Measurements from ENCODE around the gene GNB2. TPM values are rescaled to one million over a fixed set of nuclear protein-coding genes. Genes with fewer than 3 reads are reported as not detected.
A peak's percentile ranks its signal among the peaks of the same experiment; 100 is the strongest.

GNB2 gene
- total RNA-seq (100 to 1,000 TPM in 3 of 5 donors, 10 to 100 TPM in 2; 52.9 to 290 (median 152) TPM), polyA plus RNA-seq (100 to 1,000 TPM; 147 to 219 (median 169) TPM)
- long read RNA-seq, donor 1, transcript GNB2-201 (10 exons, 1,878 nt) = major isoform, 32 of 33 reads
- long read RNA-seq, donor 1, partial matches to known transcripts = 0 of 33 reads
- long read RNA-seq, donor 1, other reads (novel, unspliced or antisense) = 0 of 33 reads
- long read RNA-seq, donor 2, transcript GNB2-201 (10 exons, 1,878 nt) = major isoform, 52 of 60 reads
- long read RNA-seq, donor 2, transcript GNB2-202 (9 exons, 1,524 nt) = minor isoform, 7 of 60 reads
- long read RNA-seq, donor 2, partial matches to known transcripts = 0 of 60 reads
- long read RNA-seq, donor 2, other reads (novel, unspliced or antisense) = 0 of 60 reads
- long read RNA-seq, donor 3, transcript GNB2-201 (10 exons, 1,878 nt) = major isoform, 30 of 32 reads
- long read RNA-seq, donor 3, partial matches to known transcripts = 0 of 32 reads
- long read RNA-seq, donor 3, other reads (novel, unspliced or antisense) = 0 of 32 reads
- long read RNA-seq, donor 4, transcript GNB2-201 (10 exons, 1,878 nt) = major isoform, 6 of 6 reads
- long read RNA-seq, donor 4, partial matches to known transcripts = 0 of 6 reads
- long read RNA-seq, donor 4, other reads (novel, unspliced or antisense) = 0 of 6 reads
- long read RNA-seq, donor 5, transcript GNB2-201 (10 exons, 1,878 nt) = major isoform, 40 of 47 reads
- long read RNA-seq, donor 5, transcript GNB2-202 (9 exons, 1,524 nt) = minor isoform, 6 of 47 reads
- long read RNA-seq, donor 5, partial matches to known transcripts = 0 of 47 reads
- long read RNA-seq, donor 5, other reads (novel, unspliced or antisense) = 0 of 47 reads
- long read RNA-seq, donor 6, transcript GNB2-202 (9 exons, 1,524 nt) = minor isoform, 6 of 112 reads
- long read RNA-seq, donor 6, transcript GNB2-201 (10 exons, 1,878 nt) = major isoform, 103 of 112 reads
- long read RNA-seq, donor 6, partial matches to known transcripts = 0 of 112 reads
- long read RNA-seq, donor 6, other reads (novel, unspliced or antisense) = 0 of 112 reads
- long read RNA-seq, donor 7, transcript GNB2-201 (10 exons, 1,878 nt) = major isoform, 66 of 72 reads
- long read RNA-seq, donor 7, transcript GNB2-202 (9 exons, 1,524 nt) = minor isoform, 5 of 72 reads
- long read RNA-seq, donor 7, partial matches to known transcripts = 0 of 72 reads
- long read RNA-seq, donor 7, other reads (novel, unspliced or antisense) = 0 of 72 reads
- long read RNA-seq, donor 8, transcript GNB2-201 (10 exons, 1,878 nt) = major isoform, 39 of 55 reads
- long read RNA-seq, donor 8, partial matches to known transcripts = 12 of 55 reads
- long read RNA-seq, donor 8, other reads (novel, unspliced or antisense) = 0 of 55 reads
- long read RNA-seq, donor 9, transcript GNB2-201 (10 exons, 1,878 nt) = major isoform, 27 of 33 reads
- long read RNA-seq, donor 9, partial matches to known transcripts = 0 of 33 reads
- long read RNA-seq, donor 9, other reads (novel, unspliced or antisense) = 0 of 33 reads
- long read RNA-seq, donor 10, transcript GNB2-201 (10 exons, 1,878 nt) = major isoform, 20 of 23 reads
- long read RNA-seq, donor 10, partial matches to known transcripts = 0 of 23 reads
- long read RNA-seq, donor 10, other reads (novel, unspliced or antisense) = 0 of 23 reads

DNA sequence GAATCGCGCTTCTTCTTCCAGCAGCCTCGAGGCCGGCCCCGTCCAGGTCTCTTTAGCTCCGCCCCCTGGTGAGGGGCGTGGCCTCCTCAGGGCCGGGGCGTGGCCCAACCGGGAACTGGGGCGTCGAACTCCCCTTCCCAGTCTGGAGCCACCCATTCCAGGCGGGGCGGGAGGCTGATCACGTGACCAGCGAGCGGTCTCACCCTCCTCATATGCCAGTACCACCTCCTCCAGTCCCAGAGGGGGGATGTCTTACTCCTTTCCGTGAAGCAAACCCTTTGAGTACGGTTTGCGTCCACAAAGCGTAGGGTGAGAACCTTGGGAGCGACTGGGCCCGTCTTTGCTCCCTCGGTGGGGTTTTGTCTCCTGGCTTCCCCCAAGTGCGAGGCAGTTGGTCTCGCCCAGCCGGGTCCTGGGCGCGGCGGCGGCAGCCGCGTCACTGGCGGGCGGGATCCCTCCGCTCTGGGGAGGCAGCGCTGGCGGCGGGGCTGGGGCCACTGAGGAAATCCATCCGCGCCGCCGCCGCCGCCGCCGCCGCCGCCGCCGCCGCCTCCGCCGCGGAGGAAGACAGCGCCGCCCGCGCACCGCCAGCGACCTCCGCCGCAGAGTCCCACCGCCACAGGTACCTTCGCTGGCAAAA, at the start of gene GNB2:
GNB2 (plus strand) TSS at position 439 of the 640 bp plus-strand sequence. CDS start 2,526 bp downstream, outside the sequence.
- Histone ChIP-seq H3K9me3 (no peaks in the 10 kb centered on the region), H3K4me1 (peaks cover 4 to 33% (median 24%) of the 10 kb centered on the region in 4 donors), H3K36me3 (peaks cover 19 to 22% (median 21%) of the 10 kb centered on the region in 4 donors), H3K4me3 (peak within 1 kb of the TSS; percentile 97 to 99 (median 97)), H3K27me3 (no peaks in the 10 kb centered on the region), H3K27ac (peak within 1 kb of the TSS; percentile 98 to 100 (median 99))
- intact Hi-C loops (cut with DNase I; ENCODE audit: low total_unique reads) = loop anchor here (10.0 kb wide), 1 partner anchor 199 kb away; the partner anchor contains the start of gene TSC22D4
- peak; percentile 99 for DNase-seq
- TF ChIP-seq POLR2AphosphoS5 (IDR thresholded peaks at IDR 0.05) = peak; percentile 81 to 89 (median 82)
- no peak for TF ChIP-seq POLR2A (IDR thresholded peaks at IDR 0.05)
- TF ChIP-seq, protein P1, sequence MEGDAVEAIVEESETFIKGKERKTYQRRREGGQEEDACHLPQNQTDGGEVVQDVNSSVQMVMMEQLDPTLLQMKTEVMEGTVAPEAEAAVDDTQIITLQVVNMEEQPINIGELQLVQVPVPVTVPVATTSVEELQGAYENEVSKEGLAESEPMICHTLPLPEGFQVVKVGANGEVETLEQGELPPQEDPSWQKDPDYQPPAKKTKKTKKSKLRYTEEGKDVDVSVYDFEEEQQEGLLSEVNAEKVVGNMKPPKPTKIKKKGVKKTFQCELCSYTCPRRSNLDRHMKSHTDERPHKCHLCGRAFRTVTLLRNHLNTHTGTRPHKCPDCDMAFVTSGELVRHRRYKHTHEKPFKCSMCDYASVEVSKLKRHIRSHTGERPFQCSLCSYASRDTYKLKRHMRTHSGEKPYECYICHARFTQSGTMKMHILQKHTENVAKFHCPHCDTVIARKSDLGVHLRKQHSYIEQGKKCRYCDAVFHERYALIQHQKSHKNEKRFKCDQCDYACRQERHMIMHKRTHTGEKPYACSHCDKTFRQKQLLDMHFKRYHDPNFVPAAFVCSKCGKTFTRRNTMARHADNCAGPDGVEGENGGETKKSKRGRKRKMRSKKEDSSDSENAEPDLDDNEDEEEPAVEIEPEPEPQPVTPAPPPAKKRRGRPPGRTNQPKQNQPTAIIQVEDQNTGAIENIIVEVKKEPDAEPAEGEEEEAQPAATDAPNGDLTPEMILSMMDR (IDR thresholded peaks at IDR 0.05) = no peak
- no peak for TF ChIP-seq EP300 (IDR thresholded peaks at IDR 0.05)
- 0 to 1% (median 0%) methylated on average over 36 to 63 of the region's 65 CpGs for WGBS, 5 donors

DNA sequence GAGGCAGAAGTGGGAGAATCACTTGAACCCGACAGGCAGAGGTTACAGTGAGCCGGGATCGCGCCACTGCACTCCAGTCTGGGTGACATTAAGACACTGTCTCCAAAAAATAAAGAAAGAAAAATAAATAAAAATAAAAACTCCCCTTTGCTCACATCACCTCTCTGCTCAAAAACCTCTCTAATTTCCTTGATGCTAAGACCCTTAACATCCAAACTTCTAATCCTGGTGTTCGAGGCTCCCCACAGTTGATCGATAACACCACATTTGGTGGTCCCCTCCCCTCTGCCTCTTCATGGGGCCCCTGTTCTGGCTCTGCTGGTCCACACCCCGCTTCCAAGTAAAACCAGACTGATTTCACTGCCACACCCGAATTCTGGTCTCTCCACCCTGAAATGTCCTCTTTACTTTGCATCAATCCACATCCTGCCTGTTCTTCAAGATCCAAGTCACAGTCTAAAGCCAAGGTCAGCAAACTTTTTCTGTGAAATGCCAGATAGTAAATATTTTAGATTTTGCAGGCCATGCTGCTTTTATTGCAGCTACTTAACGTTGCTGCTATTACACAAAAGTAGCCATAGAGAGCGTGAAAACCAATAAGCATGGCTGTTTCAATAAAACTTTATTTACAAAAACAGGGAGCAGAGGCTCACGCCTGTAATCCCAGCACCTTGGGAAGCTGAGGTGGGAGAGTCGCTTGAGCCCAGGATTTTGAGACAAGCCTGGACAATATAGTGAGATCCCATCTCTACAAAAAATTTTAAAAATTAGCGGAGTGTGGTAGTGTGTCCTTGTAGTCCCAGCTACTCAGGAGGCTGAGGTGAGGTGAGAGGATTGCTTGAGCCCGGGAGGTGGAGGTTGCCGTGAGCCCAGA, 49.4 kb upstream of the GNB2 start:
- Histone ChIP-seq H3K27ac (no peak overlapping the region), H3K4me1 (peaks cover 7 to 14% (median 13%) of the 10 kb centered on the region in 4 donors), H3K9me3 (no peaks in the 10 kb centered on the region), H3K27me3 (peaks cover 0 to 14% (median 0%) of the 10 kb centered on the region in 3 donors), H3K4me3 (no peak overlapping the region), H3K36me3 (peaks cover 0 to 6% (median 2%) of the 10 kb centered on the region in 4 donors)
- no peak for DNase-seq
- 74 to 89% (median 82%) methylated on average over 15 of the region's 15 CpGs for WGBS, 5 donors
- intact Hi-C loops (cut with DNase I; ENCODE audit: low total_unique reads) = no loop called here
- TF ChIP-seq EP300 (IDR thresholded peaks at IDR 0.05) (no peak), POLR2A (IDR thresholded peaks at IDR 0.05) (no peak), POLR2AphosphoS5 (IDR thresholded peaks at IDR 0.05) (no peak)
- TF ChIP-seq, protein P1 (IDR thresholded peaks at IDR 0.05) = no peak

DNA sequence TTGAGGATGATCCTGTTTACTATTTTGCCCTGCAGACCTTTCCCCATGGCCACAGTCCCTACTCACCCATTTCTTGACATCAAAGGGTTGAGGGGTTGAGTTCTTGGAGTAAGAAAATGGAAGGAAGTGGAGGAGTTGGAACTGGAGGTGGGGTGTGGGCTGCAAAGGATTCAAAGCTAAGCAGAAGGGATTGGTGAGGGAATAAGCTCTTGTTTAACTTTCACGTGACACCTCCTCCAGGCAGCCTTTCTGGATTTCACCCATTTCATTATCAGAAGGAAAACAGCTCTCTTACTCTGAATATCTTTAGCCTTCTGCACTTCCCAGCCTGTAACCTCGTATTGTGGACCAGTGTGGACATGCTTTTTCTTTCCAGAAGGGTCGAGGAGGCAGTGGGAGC, 47.5 kb upstream of the GNB2 start:
- intact Hi-C loops (cut with DNase I; ENCODE audit: low total_unique reads) = no loop called here
- TF ChIP-seq, protein P1 (IDR thresholded peaks at IDR 0.05) = no peak
- TF ChIP-seq EP300 (IDR thresholded peaks at IDR 0.05) (no peak), POLR2A (IDR thresholded peaks at IDR 0.05) (no peak), POLR2AphosphoS5 (IDR thresholded peaks at IDR 0.05) (no peak)
- H3K27me3 ChIP-seq = peaks cover 0 to 20% (median 0%) of the 10 kb centered on the region in 3 donors
- peaks cover 0 to 4% (median under 1%) of the 10 kb centered on the region in 4 donors for H3K36me3 ChIP-seq
- no peak for DNase-seq
- peak overlapping the region; percentile 29 to 38 (median 36) for H3K4me3 ChIP-seq
- H3K9me3 ChIP-seq = no peaks in the 10 kb centered on the region
- WGBS, 5 donors = 6 to 31% (median 12%) methylated on average over 3 of the region's 3 CpGs
- H3K4me1 ChIP-seq = peaks cover 7 to 14% (median 13%) of the 10 kb centered on the region in 4 donors
- no peak overlapping the region for H3K27ac ChIP-seq

All from stomach (tissue), 19 donors.